Astrocyte (in vitro differentiated cells and primary cell): ENCODE data around the gene RBM38. TPM values are rescaled to one million over a fixed set of nuclear protein-coding genes. Genes with fewer than 3 reads are reported as not detected.

ENCODE experiments used
- DNase-seq: peaks from one replicate; pipeline ENCODE4 v3.0.0-alpha.2; 2010; ENCODE audit warnings: low read depth
- FAIRE-seq: peaks from 2 replicates; lab custom pipeline; 2011; peaks lifted over from hg19 to GRCh38; lab: Jason Lieb, UNC
- H2AFZ ChIP-seq: 2 replicates; pipeline ENCODE4 v1.6.0; 2012; ENCODE audit warnings: low read depth, low read length, inconsistent platforms
- H3K27ac ChIP-seq: 2 replicates; pipeline ENCODE4 v1.5.1; 2011; ENCODE audit warnings: low read depth, low read length, inconsistent platforms
- H3K27me3 ChIP-seq: 2 replicates; pipeline ENCODE4 v1.6.0; 2011; ENCODE audit warnings: low read length, inconsistent platforms; ENCODE audit not compliant: insufficient read depth
- H3K36me3 ChIP-seq: 2 replicates; pipeline ENCODE4 v1.5.1; 2011; ENCODE audit warnings: low read length, inconsistent platforms; ENCODE audit not compliant: insufficient read depth
- H3K4me1 ChIP-seq: 2 replicates; pipeline ENCODE4 v1.5.1; 2011; ENCODE audit warnings: low read length, inconsistent platforms; ENCODE audit not compliant: insufficient read depth
- H3K4me2 ChIP-seq: 2 replicates; pipeline ENCODE4 v1.6.0; 2012; ENCODE audit warnings: low read length, inconsistent platforms
- H3K4me3 ChIP-seq: 2 replicates; pipeline ENCODE4 v1.5.1; 2011; ENCODE audit warnings: low read depth, mild to moderate bottlenecking, low read length, inconsistent platforms; ENCODE audit not compliant: insufficient read depth
- H3K79me2 ChIP-seq: 2 replicates; pipeline ENCODE4 v1.6.0; 2012; ENCODE audit warnings: mild to moderate bottlenecking, low read length, inconsistent platforms; ENCODE audit not compliant: insufficient read depth
- H3K9ac ChIP-seq: 2 replicates; pipeline ENCODE4 v1.6.0; 2012; ENCODE audit warnings: mild to moderate bottlenecking, low read length, inconsistent platforms
- H3K9me3 ChIP-seq: 2 replicates; pipeline ENCODE4 v1.5.1; 2012; ENCODE audit warnings: low read depth, mild to moderate bottlenecking, low read length, inconsistent platforms; ENCODE audit not compliant: insufficient read depth
- H4K20me1 ChIP-seq: 2 replicates; pipeline ENCODE4 v1.6.0; 2012; ENCODE audit warnings: low read length, inconsistent platforms; ENCODE audit not compliant: insufficient read depth
- H3K27ac Mint-ChIP-seq: one replicate; pipeline ENCODE4 v1.8.0; 2021; ENCODE audit warnings: mild to moderate bottlenecking, mixed read lengths; ENCODE audit not compliant: unreplicated experiment
- H3K27me3 Mint-ChIP-seq: one replicate; pipeline ENCODE4 v1.8.0; 2021; ENCODE audit warnings: low read depth, mixed read lengths; ENCODE audit not compliant: unreplicated experiment
- H3K36me3 Mint-ChIP-seq: one replicate; pipeline ENCODE4 v1.8.0; 2021; ENCODE audit warnings: low read depth, mixed read lengths; ENCODE audit not compliant: unreplicated experiment
- H3K4me1 Mint-ChIP-seq: one replicate; pipeline ENCODE4 v1.8.0; 2021; ENCODE audit warnings: low read depth, mixed read lengths; ENCODE audit not compliant: unreplicated experiment
- H3K4me3 Mint-ChIP-seq: one replicate; pipeline ENCODE4 v1.8.0; 2021; ENCODE audit warnings: mild to moderate bottlenecking, moderate library complexity, mixed read lengths; ENCODE audit not compliant: unreplicated experiment
- H3K9me3 Mint-ChIP-seq: one replicate; pipeline ENCODE4 v1.8.0; 2021; ENCODE audit warnings: mild to moderate bottlenecking, mixed read lengths; ENCODE audit not compliant: unreplicated experiment
- EZH2 ChIP-seq: IDR thresholded peaks from 2 replicates; pipeline ENCODE4 v1.6.1; 2012; ENCODE audit warnings: mild to moderate bottlenecking, low read length, inconsistent platforms; ENCODE audit not compliant: insufficient read depth
- total RNA-seq: library from RNA; stranded (reverse); gene quantifications from 2 replicates; pipeline ENCODE4 v1.2.1, GENCODE V29; 2021
- TF ChIP-seq, protein P1 (sequence below): IDR thresholded peaks from 2 replicates; pipeline ENCODE4 v1.5.1; 2011; ENCODE audit warnings: low read depth, mild to moderate bottlenecking, inconsistent platforms, low read length, moderate library complexity; ENCODE audit not compliant: insufficient read depth

Gene RBM38
- total RNA-seq, 1 donor from 2014 or later, result 43.5 TPM

- no peaks in the 10 kb centered on the region for H3K9me3 Mint-ChIP-seq
- Histone ChIP-seq H3K4me3 (no peak overlapping the region), H3K27ac (no peak overlapping the region), H2AFZ (no peak overlapping the region), H4K20me1 (no peaks in the 10 kb centered on the region), H3K79me2 (no peaks in the 10 kb centered on the region), H3K36me3 (no peaks in the 10 kb centered on the region), H3K9ac (no peak overlapping the region), H3K4me2 (no peak overlapping the region), H3K9me3 (no peaks in the 10 kb centered on the region), H3K4me1 (peaks cover 4% of the 10 kb centered on the region), H3K27me3 (peaks cover 3% of the 10 kb centered on the region)
- H3K36me3 Mint-ChIP-seq, result no peaks in the 10 kb centered on the region
- no peak for FAIRE-seq
- no peak for DNase-seq
- no peak overlapping the region for H3K27ac Mint-ChIP-seq
- H3K27me3 Mint-ChIP-seq, result peaks cover 15% of the 10 kb centered on the region
- peaks cover 4% of the 10 kb centered on the region for H3K4me1 Mint-ChIP-seq
- no peak for TF ChIP-seq EZH2
- TF ChIP-seq, protein P1, sequence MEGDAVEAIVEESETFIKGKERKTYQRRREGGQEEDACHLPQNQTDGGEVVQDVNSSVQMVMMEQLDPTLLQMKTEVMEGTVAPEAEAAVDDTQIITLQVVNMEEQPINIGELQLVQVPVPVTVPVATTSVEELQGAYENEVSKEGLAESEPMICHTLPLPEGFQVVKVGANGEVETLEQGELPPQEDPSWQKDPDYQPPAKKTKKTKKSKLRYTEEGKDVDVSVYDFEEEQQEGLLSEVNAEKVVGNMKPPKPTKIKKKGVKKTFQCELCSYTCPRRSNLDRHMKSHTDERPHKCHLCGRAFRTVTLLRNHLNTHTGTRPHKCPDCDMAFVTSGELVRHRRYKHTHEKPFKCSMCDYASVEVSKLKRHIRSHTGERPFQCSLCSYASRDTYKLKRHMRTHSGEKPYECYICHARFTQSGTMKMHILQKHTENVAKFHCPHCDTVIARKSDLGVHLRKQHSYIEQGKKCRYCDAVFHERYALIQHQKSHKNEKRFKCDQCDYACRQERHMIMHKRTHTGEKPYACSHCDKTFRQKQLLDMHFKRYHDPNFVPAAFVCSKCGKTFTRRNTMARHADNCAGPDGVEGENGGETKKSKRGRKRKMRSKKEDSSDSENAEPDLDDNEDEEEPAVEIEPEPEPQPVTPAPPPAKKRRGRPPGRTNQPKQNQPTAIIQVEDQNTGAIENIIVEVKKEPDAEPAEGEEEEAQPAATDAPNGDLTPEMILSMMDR, result no peak
- H3K4me3 Mint-ChIP-seq, result no peak overlapping the region
Measured at GRCh38 chr20:57414867-57415592, 23.8 kb downstream of the RBM38 start.

- no peaks in the 10 kb centered on the region for H3K9me3 ChIP-seq
- peak overlapping the region; percentile 27 for H3K4me3 Mint-ChIP-seq
- no peak overlapping the region for H3K27ac Mint-ChIP-seq
Measured at GRCh38 chr20:57415771-57416170, 24.6 kb downstream of the RBM38 start.

More at GRCh38 chr20:57415771-57416170, 24.6 kb downstream of the RBM38 start:
- Histone ChIP-seq H3K4me1 (peaks cover 4% of the 10 kb centered on the region), H3K79me2 (no peaks in the 10 kb centered on the region), H3K27me3 (peaks cover 7% of the 10 kb centered on the region), H4K20me1 (no peaks in the 10 kb centered on the region), H3K4me2 (no peak overlapping the region), H3K9ac (no peak overlapping the region), H3K27ac (no peak overlapping the region), H3K36me3 (no peaks in the 10 kb centered on the region), H2AFZ (no peak overlapping the region), H3K4me3 (no peak overlapping the region)
- H3K36me3 Mint-ChIP-seq, result no peaks in the 10 kb centered on the region
- no peak for DNase-seq
- H3K4me1 Mint-ChIP-seq, result peaks cover 4% of the 10 kb centered on the region
- no peak for FAIRE-seq
- peaks cover 15% of the 10 kb centered on the region for H3K27me3 Mint-ChIP-seq
- H3K9me3 Mint-ChIP-seq, result no peaks in the 10 kb centered on the region
- TF ChIP-seq EZH2, result no peak
- TF ChIP-seq, protein P1, result no peak
